ENCODE data around the gene BLCAP. TPM values are rescaled to one million over a fixed set of nuclear protein-coding genes. Genes with fewer than 3 reads are reported as not detected.

The BLCAP gene
- 65.6 and 68.4 TPM in 2 replicates for total RNA-seq

GRCh38 chr20:37527638-37528445, at the start of gene BLCAP:
Gene BLCAP (minus strand): TSS chr20:37527876. CDS start chr20:37519174, 8,702 bp downstream.

DNA sequence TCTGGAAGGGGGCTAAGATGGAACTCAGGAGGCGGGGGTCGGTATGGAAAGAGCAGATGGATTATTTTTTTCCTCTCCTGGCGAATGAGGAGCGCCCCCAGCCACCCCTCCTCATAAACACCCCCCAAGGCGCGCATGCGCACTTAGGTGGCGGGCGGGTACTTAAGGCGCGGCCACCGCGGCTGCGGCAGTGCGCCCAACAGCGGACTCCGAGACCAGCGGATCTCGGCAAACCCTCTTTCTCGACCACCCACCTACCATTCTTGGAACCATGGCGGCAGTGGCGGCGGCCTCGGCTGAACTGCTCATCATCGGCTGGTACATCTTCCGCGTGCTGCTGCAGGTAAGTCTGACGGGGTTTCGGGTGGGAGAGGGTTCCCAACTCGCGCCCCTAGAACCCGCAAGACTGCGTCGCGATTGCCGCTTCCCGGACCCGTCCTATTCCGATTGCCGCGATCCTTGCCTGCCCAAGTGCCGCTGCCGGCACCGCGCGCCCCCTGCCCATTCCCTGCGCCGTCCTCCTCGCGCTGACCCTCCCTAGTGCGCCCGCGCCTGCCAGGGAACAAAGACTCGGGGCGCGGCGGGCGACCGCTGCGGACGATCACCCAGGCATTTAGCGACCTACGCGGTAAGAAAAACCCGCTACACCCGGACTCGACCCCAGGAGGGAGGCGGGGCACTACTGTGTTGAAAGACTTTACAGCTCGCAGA, 6.5 kb downstream of the BLCAP start, which contains the start of gene NNAT:
TSS of gene NNAT (plus strand) at position 190 of the 711 bp plus-strand sequence. CDS start at position 272, 82 bp downstream.

Other genes starting within 250 kb of the BLCAP start
- gene MANBAL, start 238.2 kb downstream of the BLCAP start, total RNA-seq = 11.8 and 12.7 TPM in 2 replicates
- 37.4 and 41.1 TPM in 2 replicates for gene SRC, start 181.7 kb downstream of the BLCAP start, total RNA-seq
- 1.8 and 2.4 TPM in 2 replicates for gene NNAT, start 6.6 kb downstream of the BLCAP start, total RNA-seq
- gene CTNNBL1, start 166.2 kb upstream of the BLCAP start, total RNA-seq = 21.9 and 23.5 TPM in 2 replicates